ENCODE data around the gene PCP4L1. TPM values are rescaled to one million over a fixed set of nuclear protein-coding genes. Genes with fewer than 3 reads are reported as not detected.

The PCP4L1 gene
- total RNA-seq, 6 donors from 2014 or later = 1.0 to 8.1 (median 5.0) TPM

DNA sequence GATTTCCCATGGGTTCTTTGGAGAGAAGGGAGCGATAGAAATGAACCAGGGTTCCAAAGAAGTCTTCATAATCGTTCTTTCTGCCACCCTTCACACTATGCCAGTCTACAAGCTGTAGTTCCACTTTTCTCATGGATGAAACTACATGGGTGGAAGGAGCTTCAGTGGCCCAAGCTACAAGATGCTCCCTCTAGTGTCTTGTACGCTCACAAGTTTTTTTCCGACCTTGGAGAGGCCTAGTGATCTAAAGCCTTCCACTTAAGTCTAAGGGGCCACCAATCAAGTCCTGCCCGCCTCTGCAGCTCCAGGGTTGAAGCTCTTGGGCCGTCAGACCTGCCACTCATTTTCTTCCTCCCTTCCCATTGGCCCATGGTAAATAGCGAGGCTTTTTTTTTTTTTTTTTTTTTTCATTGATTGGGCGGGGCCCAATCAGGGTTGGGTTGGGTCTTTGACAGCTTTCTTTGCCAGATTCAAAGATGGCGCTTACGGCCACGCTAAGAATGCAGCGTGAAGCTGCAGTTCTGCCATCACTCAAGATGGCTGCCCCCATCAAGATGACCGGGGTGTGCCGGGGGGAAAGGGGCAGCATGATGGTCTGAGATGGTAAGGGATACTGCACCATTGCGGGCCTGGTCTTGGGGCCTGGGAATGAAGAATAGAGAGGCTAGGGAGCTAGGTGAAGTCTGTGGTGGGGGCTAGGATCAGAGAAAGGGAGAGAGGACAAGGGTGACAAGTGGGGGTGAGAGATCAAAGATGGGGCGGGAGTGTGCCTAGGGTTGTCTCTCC, 32.8 kb upstream of the PCP4L1 start, which contains the start of gene TOMM40L:
TOMM40L (plus strand) TSS at position 527 of the 786 bp plus-strand sequence. CDS start 430 bp downstream, outside the sequence.
- peak in 1 of 4 donors; percentile 33 for TF ChIP-seq POLR2A (IDR thresholded peaks at IDR 0.05)
- TF ChIP-seq, protein P1, sequence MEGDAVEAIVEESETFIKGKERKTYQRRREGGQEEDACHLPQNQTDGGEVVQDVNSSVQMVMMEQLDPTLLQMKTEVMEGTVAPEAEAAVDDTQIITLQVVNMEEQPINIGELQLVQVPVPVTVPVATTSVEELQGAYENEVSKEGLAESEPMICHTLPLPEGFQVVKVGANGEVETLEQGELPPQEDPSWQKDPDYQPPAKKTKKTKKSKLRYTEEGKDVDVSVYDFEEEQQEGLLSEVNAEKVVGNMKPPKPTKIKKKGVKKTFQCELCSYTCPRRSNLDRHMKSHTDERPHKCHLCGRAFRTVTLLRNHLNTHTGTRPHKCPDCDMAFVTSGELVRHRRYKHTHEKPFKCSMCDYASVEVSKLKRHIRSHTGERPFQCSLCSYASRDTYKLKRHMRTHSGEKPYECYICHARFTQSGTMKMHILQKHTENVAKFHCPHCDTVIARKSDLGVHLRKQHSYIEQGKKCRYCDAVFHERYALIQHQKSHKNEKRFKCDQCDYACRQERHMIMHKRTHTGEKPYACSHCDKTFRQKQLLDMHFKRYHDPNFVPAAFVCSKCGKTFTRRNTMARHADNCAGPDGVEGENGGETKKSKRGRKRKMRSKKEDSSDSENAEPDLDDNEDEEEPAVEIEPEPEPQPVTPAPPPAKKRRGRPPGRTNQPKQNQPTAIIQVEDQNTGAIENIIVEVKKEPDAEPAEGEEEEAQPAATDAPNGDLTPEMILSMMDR (IDR thresholded peaks at IDR 0.05) = peak; percentile 36 to 64 (median 57)
- TF ChIP-seq POLR2AphosphoS5 (IDR thresholded peaks at IDR 0.05) = peak; percentile 35 to 48
- TF ChIP-seq EP300 (IDR thresholded peaks at IDR 0.05) = no peak
- ATAC-seq (ENCODE audit: low FRiP score in 2 of 2) (peak; percentile 95 to 96), DNase-seq (peak in 1 of 2 donors; percentile 96)
- WGBS, 2 donors = 6 to 8% methylated on average over 16 of the region's 16 CpGs
- peaks cover 4 to 27% (median 24%) of the 10 kb centered on the region in 4 donors for H3K36me3 ChIP-seq
- H3K27me3 ChIP-seq = no peaks in the 10 kb centered on the region
- peak within 1 kb of the TSS in 3 of 4 donors; percentile 54 to 80 (median 80) for H3K27ac ChIP-seq
- peaks cover 13 to 29% (median 26%) of the 10 kb centered on the region in 4 donors for H3K4me1 ChIP-seq
- no peaks in the 10 kb centered on the region for H3K9me3 ChIP-seq
- peak within 1 kb of the TSS; percentile 60 to 75 (median 68) for H3K4me3 ChIP-seq

GRCh38 chr1:161226320-161226711, 32.2 kb upstream of the PCP4L1 start:
- TF ChIP-seq POLR2AphosphoS5 (IDR thresholded peaks at IDR 0.05) = no peak
- no peak for TF ChIP-seq POLR2A (IDR thresholded peaks at IDR 0.05)
- Histone ChIP-seq H3K4me3 (peak overlapping the region; percentile 60 to 75 (median 68)), H3K27ac (peak overlapping the region in 3 of 4 donors; percentile 43 to 80 (median 80)), H3K9me3 (no peaks in the 10 kb centered on the region), H3K36me3 (peaks cover 4 to 31% (median 24%) of the 10 kb centered on the region in 4 donors), H3K4me1 (peaks cover 13 to 29% (median 26%) of the 10 kb centered on the region in 4 donors), H3K27me3 (no peaks in the 10 kb centered on the region)
- DNase-seq (peak in 1 of 2 donors; percentile 70), ATAC-seq (ENCODE audit: low FRiP score in 2 of 2) (no peak)
- WGBS, 2 donors = 6 to 11% methylated on average over 11 to 15 of the region's 15 CpGs

GRCh38 chr1:161226759-161227158, 31.8 kb upstream of the PCP4L1 start:
- no peak for TF ChIP-seq POLR2A (IDR thresholded peaks at IDR 0.05)
- TF ChIP-seq POLR2AphosphoS5 (IDR thresholded peaks at IDR 0.05) = no peak
- no peak for TF ChIP-seq EP300 (IDR thresholded peaks at IDR 0.05)
- TF ChIP-seq, protein P1 (IDR thresholded peaks at IDR 0.05) = no peak
- Histone ChIP-seq H3K27ac (peak overlapping the region in 3 of 4 donors; percentile 43 to 80 (median 80)), H3K9me3 (no peaks in the 10 kb centered on the region), H3K4me1 (peaks cover 13 to 29% (median 26%) of the 10 kb centered on the region in 4 donors), H3K36me3 (peaks cover 4 to 31% (median 24%) of the 10 kb centered on the region in 4 donors), H3K27me3 (no peaks in the 10 kb centered on the region), H3K4me3 (peak overlapping the region in 3 of 4 donors; percentile 60 to 75 (median 67))
- DNase-seq (no peak), ATAC-seq (ENCODE audit: low FRiP score in 2 of 2) (no peak)
- 63 to 71% methylated on average over 3 of the region's 3 CpGs for WGBS, 2 donors

DNA sequence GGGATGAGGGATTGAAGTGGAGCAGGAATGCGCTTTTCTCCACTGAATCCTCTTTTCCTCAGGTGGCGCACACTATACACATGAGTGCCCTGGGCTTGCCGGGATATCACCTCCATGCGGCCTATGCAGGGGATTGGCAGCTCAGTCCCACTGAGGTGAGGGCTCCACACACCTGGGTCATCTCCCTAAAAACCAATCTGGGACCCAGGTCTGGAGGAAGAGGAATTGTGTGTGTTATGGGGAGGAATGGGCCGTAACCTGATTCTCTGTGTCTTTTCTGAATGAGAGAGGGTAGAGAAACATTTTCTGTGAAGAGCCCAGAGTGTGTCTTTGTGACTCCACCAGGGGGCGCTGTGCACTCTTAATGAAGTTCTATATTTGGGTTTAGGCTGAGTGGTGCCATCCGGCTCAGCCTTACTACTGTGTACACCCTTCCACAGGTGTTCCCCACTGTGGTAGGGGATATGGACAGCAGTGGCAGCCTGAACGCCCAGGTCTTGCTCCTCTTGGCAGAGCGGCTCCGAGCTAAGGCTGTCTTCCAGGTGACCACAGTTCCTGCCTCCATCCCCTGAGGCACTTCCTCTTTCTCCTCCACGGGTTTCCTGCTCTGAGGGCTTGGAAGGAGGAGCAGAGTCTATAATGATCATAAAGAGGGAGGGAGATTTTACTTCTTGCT, 31.2 kb upstream of the PCP4L1 start:
- peak overlapping the region in 2 of 4 donors; percentile 65 to 80 for H3K27ac ChIP-seq
- DNase-seq (peak in 1 of 2 donors; percentile 81), ATAC-seq (ENCODE audit: low FRiP score in 2 of 2) (peak; percentile 71 to 82)
- peaks cover 4 to 31% (median 24%) of the 10 kb centered on the region in 4 donors for H3K36me3 ChIP-seq
- H3K9me3 ChIP-seq = no peaks in the 10 kb centered on the region
- peaks cover 13 to 29% (median 26%) of the 10 kb centered on the region in 4 donors for H3K4me1 ChIP-seq
- WGBS, 2 donors = 22 to 36% methylated on average over 8 to 11 of the region's 11 CpGs
- H3K27me3 ChIP-seq = no peaks in the 10 kb centered on the region
- peak overlapping the region in 2 of 4 donors; percentile 33 to 75 for H3K4me3 ChIP-seq
- no peak for TF ChIP-seq EP300 (IDR thresholded peaks at IDR 0.05)
- TF ChIP-seq POLR2AphosphoS5 (IDR thresholded peaks at IDR 0.05) = peak in 1 of 2 donors; percentile 8
- TF ChIP-seq, protein P1 (IDR thresholded peaks at IDR 0.05) = peak; percentile 83 to 95 (median 89)

GRCh38 chr1:161228032-161228431, 30.5 kb upstream of the PCP4L1 start:
- Histone ChIP-seq H3K27me3 (no peaks in the 10 kb centered on the region), H3K4me3 (peak overlapping the region in 1 of 4 donors; percentile 33), H3K36me3 (peaks cover 4 to 31% (median 24%) of the 10 kb centered on the region in 4 donors), H3K27ac (peak overlapping the region in 1 of 4 donors; percentile 80), H3K4me1 (peaks cover 13 to 29% (median 26%) of the 10 kb centered on the region in 4 donors), H3K9me3 (no peaks in the 10 kb centered on the region)
- DNase-seq = no peak
- TF ChIP-seq, protein P1 (IDR thresholded peaks at IDR 0.05) = no peak
- no peak for TF ChIP-seq POLR2AphosphoS5 (IDR thresholded peaks at IDR 0.05)
- no peak for TF ChIP-seq EP300 (IDR thresholded peaks at IDR 0.05)
- no peak for TF ChIP-seq POLR2A (IDR thresholded peaks at IDR 0.05)
- no peak for ATAC-seq (ENCODE audit: low FRiP score in 2 of 2)
- 89 to 93% methylated on average over 7 of the region's 7 CpGs for WGBS, 2 donors
